ENCODE measurements around the gene TRIP4.
A peak's percentile ranks its signal among the peaks of the same experiment; 100 is the strongest.
"Not testable (repeated sequence)": the region's sequence is repeated elsewhere in the genome, so short reads cannot be mapped to it uniquely, and the experiment has no call there.

The TRIP4 gene

GRCh38 chr15:64387562-64388168 is at the start of gene TRIP4:
TSS of gene TRIP4 (plus strand) at chr15:64387836. CDS start at chr15:64387864, 28 bp downstream.
- DNase-seq (ENCODE audit: low read depth in 2 of 2): peak; percentile 89 to 91

GRCh38 chr15:64340355-64340754 is 47.3 kb upstream of the TRIP4 start:
- DNase-seq (ENCODE audit: low read depth in 2 of 2): no peak

- no peak for DNase-seq (ENCODE audit: low read depth in 2 of 2)
Measured at GRCh38 chr15:64341961-64342360, 45.7 kb upstream of the TRIP4 start.

- no peak for DNase-seq (ENCODE audit: low read depth in 2 of 2)
Measured at GRCh38 chr15:64343222-64343621, 44.4 kb upstream of the TRIP4 start.

- no peak for DNase-seq (ENCODE audit: low read depth in 2 of 2)
Measured at GRCh38 chr15:64343841-64344240, 43.8 kb upstream of the TRIP4 start.

- no peak for DNase-seq (ENCODE audit: low read depth in 2 of 2)
Measured at GRCh38 chr15:64344651-64345294, 42.9 kb upstream of the TRIP4 start.

GRCh38 chr15:64346242-64346641 is 41.4 kb upstream of the TRIP4 start:
- DNase-seq (ENCODE audit: low read depth in 2 of 2): not testable (repeated sequence)

- no peak for DNase-seq (ENCODE audit: low read depth in 2 of 2)
Measured at GRCh38 chr15:64348455-64348854, 39.2 kb upstream of the TRIP4 start.

- no peak for DNase-seq (ENCODE audit: low read depth in 2 of 2)
Measured at GRCh38 chr15:64349375-64349774, 38.3 kb upstream of the TRIP4 start.

GRCh38 chr15:64351265-64351664 is 36.4 kb upstream of the TRIP4 start:
- DNase-seq (ENCODE audit: low read depth in 2 of 2): no peak

GRCh38 chr15:64354688-64355344 is 32.8 kb upstream of the TRIP4 start:
- no peak for DNase-seq (ENCODE audit: low read depth in 2 of 2)

GRCh38 chr15:64355348-64355943 is 32.2 kb upstream of the TRIP4 start:
- peak; percentile 28 to 32 for DNase-seq (ENCODE audit: low read depth in 2 of 2)

GRCh38 chr15:64355944-64356709 is 31.5 kb upstream of the TRIP4 start, which contains the start of gene CSNK1G1:
TSS of gene CSNK1G1 (minus strand) at chr15:64356173. CDS start at chr15:64300499, 55,674 bp downstream.
- peak; percentile 87 to 88 for DNase-seq (ENCODE audit: low read depth in 2 of 2)

- DNase-seq (ENCODE audit: low read depth in 2 of 2): no peak
Measured at GRCh38 chr15:64356710-64357040, 31.0 kb upstream of the TRIP4 start.

- DNase-seq (ENCODE audit: low read depth in 2 of 2): no peak
Measured at GRCh38 chr15:64361259-64361658, 26.4 kb upstream of the TRIP4 start.

GRCh38 chr15:64369078-64369607 is 18.5 kb upstream of the TRIP4 start:
- no peak for DNase-seq (ENCODE audit: low read depth in 2 of 2)

- not testable (repeated sequence) for DNase-seq (ENCODE audit: low read depth in 2 of 2)
Measured at GRCh38 chr15:64371383-64371782, 16.3 kb upstream of the TRIP4 start.

- DNase-seq (ENCODE audit: low read depth in 2 of 2): no peak
Measured at GRCh38 chr15:64373360-64373759, 14.3 kb upstream of the TRIP4 start.

GRCh38 chr15:64379216-64379960 is 8.2 kb upstream of the TRIP4 start:
- DNase-seq (ENCODE audit: low read depth in 2 of 2): no peak

- DNase-seq (ENCODE audit: low read depth in 2 of 2): not testable (repeated sequence)
Measured at GRCh38 chr15:64380130-64380870, 7.3 kb upstream of the TRIP4 start.
